Endothelial cell of umbilical vein (primary cell): ENCODE results near the gene TARBP2. TPM values are rescaled to one million over a fixed set of nuclear protein-coding genes. Genes with fewer than 3 reads are reported as not detected.

ENCODE experiments used
- BruUV-seq: library from RNA; stranded (reverse); fragments of 400-500 nt; replicated peaks from 2 replicates; lab custom pipeline; 2021; lab: Mats Ljungman, UMichigan
- CTCF ChIA-PET: fragments of 300-600, 350-600 bp; sonication (Branson Sonifier 250); formaldehyde crosslinking; loops from one replicate; lab custom pipeline; 2021; ENCODE audit warnings: antibody characterized with exemption, inconsistent platforms; lab: Charles Lee
- POLR2A ChIA-PET: fragments of 300-600, 350-600 bp; sonication (Branson Sonifier 250); formaldehyde crosslinking; loops from one replicate; lab custom pipeline; 2021; ENCODE audit warnings: antibody characterized with exemption, inconsistent platforms; lab: Charles Lee
- DNase-seq: peaks from one replicate; pipeline ENCODE4 v3.0.0-alpha.2; 2011; ENCODE audit warnings: low read depth, low spot score
- FAIRE-seq: peaks from 2 replicates; lab custom pipeline; 2011; peaks lifted over from hg19 to GRCh38; lab: Jason Lieb, UNC
- H2AFZ ChIP-seq: 2 replicates; pipeline ENCODE4 v1.6.0; 2012; ENCODE audit warnings: low read depth, low read length, control low read depth, inconsistent platforms
- H3K27ac ChIP-seq: 2 replicates; pipeline ENCODE4 v1.5.1; 2011; ENCODE audit warnings: low read depth, mild to moderate bottlenecking, control low read depth, low read length, moderate library complexity; ENCODE audit not compliant: insufficient read depth
- H3K27me3 ChIP-seq, 2 experiments: 2 replicates each; pipeline versions ENCODE4 v1.6.0 to v1.6.1; 2011; ENCODE audit warnings: low read length in 2 of 2, mixed read lengths in 1 of 2; ENCODE audit not compliant: control insufficient read depth in 2 of 2, insufficient read depth in 2 of 2
- H3K36me3 ChIP-seq, 2 experiments: 2 replicates in 1 of 2; 3 replicates in 1 of 2; pipeline ENCODE4 v1.5.1; 2011; ENCODE audit warnings: low read length in 2 of 2, mild to moderate bottlenecking in 1 of 2, moderate library complexity in 1 of 2; ENCODE audit not compliant: control insufficient read depth in 2 of 2, insufficient read depth in 2 of 2; ENCODE audit errors: extremely low read depth in 1 of 2
- H3K4me1 ChIP-seq: 3 replicates; pipeline ENCODE4 v1.5.1; 2011; ENCODE audit warnings: mild to moderate bottlenecking, low read length; ENCODE audit not compliant: control insufficient read depth, insufficient read depth; ENCODE audit errors: extremely low read depth
- H3K4me2 ChIP-seq: 2 replicates; pipeline ENCODE4 v1.6.1; 2011; ENCODE audit warnings: low read length, control low read depth, mixed read lengths; ENCODE audit not compliant: insufficient read depth
- H3K4me3 ChIP-seq, 3 experiments: fragments of 200-600 bp in 1 of 3; sonication (generic), shearing (Covaris generic) in 1 of 3; replicated peaks in 1 of 3; 2 replicates each; pipeline ENCODE4 v1.5.1; 2011 to 2016; ENCODE audit warnings: control low read depth in 3 of 3, low read length in 3 of 3, mild to moderate bottlenecking in 2 of 3, inconsistent platforms in 1 of 3, low read depth in 1 of 3, moderate library complexity in 1 of 3; ENCODE audit not compliant: insufficient read depth in 1 of 3
- H3K79me2 ChIP-seq: 2 replicates; pipeline ENCODE4 v1.6.0; 2012; ENCODE audit warnings: low read length, inconsistent platforms; ENCODE audit not compliant: control insufficient read depth, insufficient read depth
- H3K9ac ChIP-seq: replicated peaks from 2 replicates; pipeline ENCODE3; 2011; ENCODE audit warnings: low read length, control low read depth; ENCODE audit not compliant: insufficient read depth; ENCODE audit errors: extremely low read depth
- H3K9me1 ChIP-seq: replicated peaks from 3 replicates; pipeline ENCODE4 v1.6.0; 2011; ENCODE audit warnings: mild to moderate bottlenecking, low read length; ENCODE audit not compliant: control insufficient read depth, insufficient read depth; ENCODE audit errors: extremely low read depth
- H3K9me3 ChIP-seq: replicated peaks from 2 replicates; pipeline ENCODE4 v1.5.1; 2012; ENCODE audit warnings: low read length, inconsistent platforms; ENCODE audit not compliant: control insufficient read depth, insufficient read depth
- H4K20me1 ChIP-seq: replicated peaks from 2 replicates; pipeline ENCODE3; 2011; ENCODE audit warnings: mild to moderate bottlenecking, low read length; ENCODE audit not compliant: control insufficient read depth, insufficient read depth; ENCODE audit errors: extremely low read depth
- EZH2 ChIP-seq: IDR thresholded peaks from 2 replicates; pipeline ENCODE4 v1.6.1; 2012; ENCODE audit warnings: borderline replicate concordance, low read depth, mild to moderate bottlenecking, moderate library complexity, low read length, inconsistent platforms; ENCODE audit not compliant: severe bottlenecking
- GATA2 ChIP-seq: IDR thresholded peaks from 2 replicates; pipeline ENCODE4 v1.7.0; 2011; ENCODE audit warnings: low read depth, mild to moderate bottlenecking, moderate library complexity, mixed read lengths, low read length; ENCODE audit not compliant: insufficient read length, insufficient read depth
- JUN ChIP-seq: IDR thresholded peaks from 2 replicates; pipeline ENCODE4 v1.6.1; 2011; ENCODE audit warnings: borderline replicate concordance, low read depth; ENCODE audit not compliant: insufficient read length, insufficient read depth
- MYC ChIP-seq: IDR thresholded peaks from one replicate; pipeline ENCODE4 v1.6.1; 2011; ENCODE audit warnings: mild to moderate bottlenecking, low read depth, low read length
- POLR2A ChIP-seq: IDR thresholded peaks from 2 replicates; pipeline ENCODE4 v1.6.1; 2012; ENCODE audit warnings: low read depth, mild to moderate bottlenecking, control low read depth, low read length
- dilution Hi-C: fragments of 300-500 bp; cut with MboI; formaldehyde crosslinking; loops from one replicate; pipeline ENCODE4 v1.15.0; 2019; ENCODE audit warnings: low sequenced_read_pairs; ENCODE audit not compliant: extremely low pct_ligation_motif_present
- intact Hi-C: fragments of 100-400 bp; cut with micrococcal nuclease; formaldehyde crosslinking; loops from one replicate; pipeline ENCODE4 v1.10.0; 2022
- polyA plus RNA-seq, 4 experiments: library from polyadenylated mRNA; depleted of rRNA in 3 of 4; stranded (reverse) in 3 of 4; unstranded in 1 of 4; fragments of >200 nt; gene quantifications; 2 replicates each; pipeline versions ENCODE4 v1.2.1 to v1.2.3, GENCODE V29; 2011 to 2012; ENCODE audit warnings: missing spikeins in 1 of 4
- total RNA-seq: library from RNA; stranded (reverse); gene quantifications from 2 replicates; pipeline ENCODE4 v1.2.3, GENCODE V29; 2021
- TF ChIP-seq, protein P1 (sequence below), 2 donors: IDR thresholded peaks; 1 replicate in 1 of 2; 2 replicates in 1 of 2; pipeline ENCODE4 v1.5.1; 2011; ENCODE audit warnings: low read length in 2 of 2, mild to moderate bottlenecking in 2 of 2, moderate library complexity in 2 of 2, control low read depth in 1 of 2, inconsistent platforms in 1 of 2, low read depth in 1 of 2; ENCODE audit not compliant: insufficient read depth in 1 of 2; ENCODE audit errors: extremely low read depth in 1 of 2
- TF ChIP-seq, protein P2 (sequence below): IDR thresholded peaks from 2 replicates; pipeline ENCODE4 v1.6.1; 2011; ENCODE audit not compliant: insufficient read depth, insufficient read length

The TARBP2 gene
- total and polyA plus RNA-seq, 2 donors (not counting 3 experiments of a cell fraction or from before 2014, with no cell fraction given): 57.2 to 82.8 TPM

DNA sequence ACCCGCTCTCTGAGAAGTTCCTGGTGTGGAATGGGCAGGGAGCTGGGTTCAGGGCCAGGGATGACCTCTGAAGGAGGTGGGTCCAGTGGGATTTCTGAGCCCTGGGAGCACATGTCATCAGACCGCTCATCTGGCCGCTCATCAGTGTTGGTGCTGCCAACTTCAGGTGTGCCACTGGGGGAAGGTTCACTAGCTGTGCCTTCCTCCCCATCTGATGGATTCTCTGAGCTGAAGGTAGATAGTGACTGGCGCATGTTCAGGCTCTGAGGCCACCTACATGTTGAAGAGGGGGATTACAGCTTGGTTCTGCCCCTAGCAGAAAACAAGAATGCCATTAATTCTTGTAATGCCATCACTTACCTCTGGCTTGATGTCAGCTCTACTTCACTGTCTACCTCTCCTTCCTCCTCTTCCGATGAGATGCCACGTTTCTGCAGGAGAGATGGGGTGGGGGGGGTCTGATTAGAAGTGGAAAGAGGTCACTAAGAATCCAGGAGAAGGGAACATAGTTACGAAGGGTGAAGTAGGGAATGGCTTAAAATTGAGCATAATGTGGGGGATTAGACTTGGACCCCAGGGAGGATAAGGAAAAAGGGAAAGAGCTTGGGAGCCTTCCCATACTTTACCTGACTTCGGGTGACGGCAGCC, 19.0 kb upstream of the TARBP2 start:
- Histone ChIP-seq H3K27me3 (no peaks in the 10 kb centered on the region), H3K36me3 (peaks cover 29 to 60% of the 10 kb centered on the region in 2 experiments), H3K9ac (no peak overlapping the region), H3K9me1 (no peaks in the 10 kb centered on the region), H4K20me1 (no peaks in the 10 kb centered on the region), H3K9me3 (no peaks in the 10 kb centered on the region), H3K4me1 (no peaks in the 10 kb centered on the region), H3K4me3 (no peak overlapping the region), H2AFZ (no peak overlapping the region), H3K79me2 (peaks cover 2% of the 10 kb centered on the region), H3K27ac (no peak overlapping the region), H3K4me2 (no peak overlapping the region)
- dilution Hi-C loops (no loop called here), intact Hi-C loops (loop anchor here (2.0 kb wide), 1 partner anchor 27 kb away; no protein-coding TSS in a partner anchor)
- ChIA-PET CTCF (interaction anchor here (0.8 to 3.6 kb wide), 11 partner anchors 9 to 155 kb away, joined by 3 to 32 read pairs (median 4); partner anchors contain the start of genes MAP3K12 and NPFF), POLR2A (interaction anchor here (0.7 to 1.9 kb wide), 6 partner anchors 8 to 157 kb away, joined by 3 to 8 read pairs (median 5); partner anchors contain the start of gene TARBP2)
- TF ChIP-seq EZH2 (no peak), JUN (no peak), MYC (no peak), POLR2A (no peak), GATA2 (no peak)
- TF ChIP-seq, protein P1, sequence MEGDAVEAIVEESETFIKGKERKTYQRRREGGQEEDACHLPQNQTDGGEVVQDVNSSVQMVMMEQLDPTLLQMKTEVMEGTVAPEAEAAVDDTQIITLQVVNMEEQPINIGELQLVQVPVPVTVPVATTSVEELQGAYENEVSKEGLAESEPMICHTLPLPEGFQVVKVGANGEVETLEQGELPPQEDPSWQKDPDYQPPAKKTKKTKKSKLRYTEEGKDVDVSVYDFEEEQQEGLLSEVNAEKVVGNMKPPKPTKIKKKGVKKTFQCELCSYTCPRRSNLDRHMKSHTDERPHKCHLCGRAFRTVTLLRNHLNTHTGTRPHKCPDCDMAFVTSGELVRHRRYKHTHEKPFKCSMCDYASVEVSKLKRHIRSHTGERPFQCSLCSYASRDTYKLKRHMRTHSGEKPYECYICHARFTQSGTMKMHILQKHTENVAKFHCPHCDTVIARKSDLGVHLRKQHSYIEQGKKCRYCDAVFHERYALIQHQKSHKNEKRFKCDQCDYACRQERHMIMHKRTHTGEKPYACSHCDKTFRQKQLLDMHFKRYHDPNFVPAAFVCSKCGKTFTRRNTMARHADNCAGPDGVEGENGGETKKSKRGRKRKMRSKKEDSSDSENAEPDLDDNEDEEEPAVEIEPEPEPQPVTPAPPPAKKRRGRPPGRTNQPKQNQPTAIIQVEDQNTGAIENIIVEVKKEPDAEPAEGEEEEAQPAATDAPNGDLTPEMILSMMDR (IDR thresholded peaks at IDR 0.05; ENCODE audit: extremely low read depth in 1 of 2, insufficient read depth in 1 of 2, low read depth in 1 of 2, low read length in 2 of 2): peak; percentile 10 to 18
- TF ChIP-seq, protein P2, sequence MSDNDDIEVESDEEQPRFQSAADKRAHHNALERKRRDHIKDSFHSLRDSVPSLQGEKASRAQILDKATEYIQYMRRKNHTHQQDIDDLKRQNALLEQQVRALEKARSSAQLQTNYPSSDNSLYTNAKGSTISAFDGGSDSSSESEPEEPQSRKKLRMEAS: no peak
- no TSS peak for BruUV-seq
- FAIRE-seq: no peak
- no peak for DNase-seq
